Gastroesophageal sphincter (tissue), 2 donors: ENCODE results near the gene PRRG1.

Experiments used
- EP300 ChIP-seq: sonication (generic); formaldehyde crosslinking; IDR thresholded peaks from one replicate; pipeline ENCODE4 v1.6.1; 2017; ENCODE audit warnings: antibody characterized with exemption, mild to moderate bottlenecking
- POLR2A ChIP-seq, 2 donors: fragments of 450-650 bp; IDR thresholded peaks; one replicate each; pipeline ENCODE4 v1.6.1; 2017; ENCODE audit warnings: antibody characterized with exemption in 2 of 2, mild to moderate bottlenecking in 2 of 2, moderate library complexity in 1 of 2
- POLR2AphosphoS5 ChIP-seq: sonication (generic); formaldehyde crosslinking; IDR thresholded peaks from one replicate; pipeline ENCODE4 v1.6.1; 2017; ENCODE audit warnings: antibody characterized with exemption

- no peak for TF ChIP-seq POLR2A (IDR thresholded peaks at IDR 0.05)
- TF ChIP-seq EP300, result no peak
- no peak for TF ChIP-seq POLR2AphosphoS5
Measured at GRCh38 chrX:37462346-37462745, 113.2 kb downstream of the PRRG1 start.
